ENCODE measurements around the gene ARMC9.

The ARMC9 gene

DNA sequence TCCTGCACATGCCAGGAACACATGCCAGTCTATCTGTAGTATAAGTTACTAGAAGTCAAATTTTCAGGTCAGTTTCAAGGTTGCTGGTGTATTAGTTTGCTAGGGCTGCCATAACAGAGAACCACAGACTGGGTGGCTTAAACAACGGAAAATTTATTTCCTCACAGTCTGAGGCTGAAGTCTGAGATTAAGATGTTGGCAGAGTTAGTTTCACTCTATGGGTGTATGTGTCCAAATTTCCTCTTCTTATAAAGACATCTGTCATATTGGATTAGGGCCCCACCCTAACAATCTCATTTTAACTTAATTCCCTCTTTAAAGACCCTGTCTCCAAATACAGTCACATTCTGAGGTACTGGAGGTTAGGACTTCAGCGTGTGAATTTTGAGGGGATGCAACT, 223.6 kb downstream of the ARMC9 start:
- no peak for DNase-seq (ENCODE audit: low read depth)

- no peak for DNase-seq (ENCODE audit: low read depth)
These were observed 224.7 kb downstream of the ARMC9 start for GRCh38 chr2:231423176-231423575.
